ENCODE results near the gene STAT6. TPM values are rescaled to one million over a fixed set of nuclear protein-coding genes. Genes with fewer than 3 reads are reported as not detected.

STAT6 gene
- total RNA-seq, 2 experiments from 2014 or later, result 188 to 193 TPM

- DNase-seq, result no peak
- Mint-ChIP-seq H3K27ac (peak overlapping the region; percentile 71), H3K4me1 (ENCODE audit: low read depth) (peaks cover 45% of the 10 kb centered on the region), H3K27me3 (ENCODE audit: low read depth) (no peaks in the 10 kb centered on the region), H3K36me3 (ENCODE audit: low read depth) (peaks cover 53% of the 10 kb centered on the region), H3K9me3 (no peaks in the 10 kb centered on the region), H3K4me3 (no peak overlapping the region)
- CTCF ChIA-PET, result interaction anchor here (1.2 to 16.9 kb wide), 5 partner anchors 9 to 27 kb away, joined by 3 to 292 read pairs (median 10); partner anchors contain the start of genes NEMP1 and STAT6
- intact Hi-C loops (cut with micrococcal nuclease), result no loop called here
Observed at GRCh38 chr12:57101892-57102695, 9.1 kb downstream of the STAT6 start.

GRCh38 chr12:57099766-57100165 is 11.4 kb downstream of the STAT6 start:
- Mint-ChIP-seq H3K4me3 (no peak overlapping the region), H3K27me3 (ENCODE audit: low read depth) (no peaks in the 10 kb centered on the region), H3K4me1 (ENCODE audit: low read depth) (peaks cover 39% of the 10 kb centered on the region), H3K27ac (peak overlapping the region; percentile 75), H3K9me3 (no peaks in the 10 kb centered on the region), H3K36me3 (ENCODE audit: low read depth) (peaks cover 49% of the 10 kb centered on the region)
- no peak for DNase-seq
- intact Hi-C loops (cut with micrococcal nuclease), result no loop called here
- CTCF ChIA-PET, result interaction anchor here (5.5 to 16.9 kb wide), 2 partner anchors 11 to 25 kb away, joined by 48 to 292 read pairs; partner anchors contain the start of genes NEMP1 and STAT6

- H3K36me3 Mint-ChIP-seq (ENCODE audit: low read depth), result peaks cover 47% of the 10 kb centered on the region
- H3K27me3 Mint-ChIP-seq (ENCODE audit: low read depth), result no peaks in the 10 kb centered on the region
- intact Hi-C loops (cut with micrococcal nuclease), result no loop called here
- peak overlapping the region; percentile 75 for H3K27ac Mint-ChIP-seq
- no peaks in the 10 kb centered on the region for H3K9me3 Mint-ChIP-seq
- CTCF ChIA-PET, result interaction anchor here (5.5 to 16.9 kb wide), 2 partner anchors 12 to 24 kb away, joined by 48 to 292 read pairs; partner anchors contain the start of genes NEMP1 and STAT6
- no peak for DNase-seq
- H3K4me1 Mint-ChIP-seq (ENCODE audit: low read depth), result peaks cover 39% of the 10 kb centered on the region
- no peak overlapping the region for H3K4me3 Mint-ChIP-seq
Observed at GRCh38 chr12:57099047-57099714, 12.0 kb downstream of the STAT6 start.

GRCh38 chr12:57098546-57098945 is 12.6 kb downstream of the STAT6 start:
- Mint-ChIP-seq H3K27me3 (ENCODE audit: low read depth) (no peaks in the 10 kb centered on the region), H3K36me3 (ENCODE audit: low read depth) (peaks cover 44% of the 10 kb centered on the region), H3K4me3 (no peak overlapping the region), H3K4me1 (ENCODE audit: low read depth) (peaks cover 38% of the 10 kb centered on the region), H3K9me3 (no peaks in the 10 kb centered on the region), H3K27ac (peak overlapping the region; percentile 75)
- intact Hi-C loops (cut with micrococcal nuclease), result no loop called here
- CTCF ChIA-PET, result interaction anchor here (1.3 to 16.9 kb wide), 3 partner anchors 13 to 26 kb away, joined by 4 to 292 read pairs (median 48); partner anchors contain the start of genes NEMP1 and STAT6
- no peak for DNase-seq

- DNase-seq, result no peak
- peaks cover 49% of the 10 kb centered on the region for H3K36me3 Mint-ChIP-seq (ENCODE audit: low read depth)
- H3K27ac Mint-ChIP-seq, result peak overlapping the region; percentile 96
- intact Hi-C loops (cut with micrococcal nuclease), result no loop called here
- H3K4me1 Mint-ChIP-seq (ENCODE audit: low read depth), result peaks cover 46% of the 10 kb centered on the region
- CTCF ChIA-PET, result interaction anchor here (0.7 to 16.9 kb wide), 5 partner anchors 9 to 27 kb away, joined by 3 to 292 read pairs (median 4); partner anchors contain the start of genes NEMP1 and STAT6
- no peaks in the 10 kb centered on the region for H3K27me3 Mint-ChIP-seq (ENCODE audit: low read depth)
- no peak overlapping the region for H3K4me3 Mint-ChIP-seq
- no peaks in the 10 kb centered on the region for H3K9me3 Mint-ChIP-seq
Observed at GRCh38 chr12:57097554-57097835, 13.7 kb downstream of the STAT6 start.

- intact Hi-C loops (cut with micrococcal nuclease), result no loop called here
- H3K27me3 Mint-ChIP-seq (ENCODE audit: low read depth), result no peaks in the 10 kb centered on the region
- H3K27ac Mint-ChIP-seq, result peak overlapping the region; percentile 96
- H3K9me3 Mint-ChIP-seq, result no peaks in the 10 kb centered on the region
- no peak for DNase-seq
- H3K4me3 Mint-ChIP-seq, result no peak overlapping the region
- CTCF ChIA-PET, result interaction anchor here (0.8 to 16.9 kb wide), 7 partner anchors 9 to 116 kb away, joined by 3 to 292 read pairs (median 6); partner anchors contain the start of genes NEMP1 and STAT6
- peaks cover 48% of the 10 kb centered on the region for H3K36me3 Mint-ChIP-seq (ENCODE audit: low read depth)
- peaks cover 45% of the 10 kb centered on the region for H3K4me1 Mint-ChIP-seq (ENCODE audit: low read depth)
Observed at GRCh38 chr12:57096748-57097553, 14.2 kb downstream of the STAT6 start.

GRCh38 chr12:57096099-57096572 is 15.0 kb downstream of the STAT6 start:
- DNase-seq, result no peak
- intact Hi-C loops (cut with micrococcal nuclease), result no loop called here
- no peaks in the 10 kb centered on the region for H3K9me3 Mint-ChIP-seq
- H3K4me1 Mint-ChIP-seq (ENCODE audit: low read depth), result peaks cover 50% of the 10 kb centered on the region
- CTCF ChIA-PET, result interaction anchor here (0.8 to 16.9 kb wide), 6 partner anchors 10 to 117 kb away, joined by 3 to 292 read pairs (median 5); partner anchors contain the start of genes NEMP1 and STAT6
- no peaks in the 10 kb centered on the region for H3K27me3 Mint-ChIP-seq (ENCODE audit: low read depth)
- peak overlapping the region; percentile 96 for H3K27ac Mint-ChIP-seq
- H3K4me3 Mint-ChIP-seq, result no peak overlapping the region
- peaks cover 51% of the 10 kb centered on the region for H3K36me3 Mint-ChIP-seq (ENCODE audit: low read depth)

GRCh38 chr12:57095440-57095839 is 15.7 kb downstream of the STAT6 start:
- DNase-seq, result no peak
- intact Hi-C loops (cut with micrococcal nuclease), result no loop called here
- CTCF ChIA-PET, result interaction anchor here (1.1 to 16.9 kb wide), 5 partner anchors 11 to 87 kb away, joined by 3 to 292 read pairs (median 4); partner anchors contain the start of genes NEMP1 and STAT6
- H3K27me3 Mint-ChIP-seq (ENCODE audit: low read depth), result no peaks in the 10 kb centered on the region
- no peaks in the 10 kb centered on the region for H3K9me3 Mint-ChIP-seq
- peak overlapping the region; percentile 96 for H3K27ac Mint-ChIP-seq
- peaks cover 58% of the 10 kb centered on the region for H3K36me3 Mint-ChIP-seq (ENCODE audit: low read depth)
- H3K4me3 Mint-ChIP-seq, result no peak overlapping the region
- peaks cover 56% of the 10 kb centered on the region for H3K4me1 Mint-ChIP-seq (ENCODE audit: low read depth)

GRCh38 chr12:57094208-57095160 is 16.7 kb downstream of the STAT6 start:
- Mint-ChIP-seq H3K36me3 (ENCODE audit: low read depth) (peaks cover 57% of the 10 kb centered on the region), H3K4me1 (ENCODE audit: low read depth) (peaks cover 60% of the 10 kb centered on the region), H3K27ac (peak overlapping the region; percentile 96), H3K27me3 (ENCODE audit: low read depth) (no peaks in the 10 kb centered on the region), H3K9me3 (no peaks in the 10 kb centered on the region), H3K4me3 (no peak overlapping the region)
- CTCF ChIA-PET, result interaction anchor here (0.8 to 16.9 kb wide), 8 partner anchors 17 to 93 kb away, joined by 4 to 292 read pairs (median 8); partner anchors contain the start of genes NEMP1 and STAT6
- no peak for DNase-seq
- intact Hi-C loops (cut with micrococcal nuclease), result no loop called here

- intact Hi-C loops (cut with micrococcal nuclease), result loop anchor here (1.0 kb wide), 3 partner anchors 17 to 85 kb away; no protein-coding TSS in a partner anchor
- peaks cover 49% of the 10 kb centered on the region for H3K36me3 Mint-ChIP-seq (ENCODE audit: low read depth)
- peak overlapping the region; percentile 96 for H3K27ac Mint-ChIP-seq
- peaks cover 60% of the 10 kb centered on the region for H3K4me1 Mint-ChIP-seq (ENCODE audit: low read depth)
- CTCF ChIA-PET, result interaction anchor here (0.8 to 16.9 kb wide), 13 partner anchors 9 to 92 kb away, joined by 3 to 292 read pairs (median 6); partner anchors contain the start of genes NEMP1 and STAT6
- H3K9me3 Mint-ChIP-seq, result no peaks in the 10 kb centered on the region
- peak; percentile 85 for DNase-seq
- H3K4me3 Mint-ChIP-seq, result peak overlapping the region; percentile 43
- no peaks in the 10 kb centered on the region for H3K27me3 Mint-ChIP-seq (ENCODE audit: low read depth)
Observed at GRCh38 chr12:57093415-57094207, 17.6 kb downstream of the STAT6 start.

Data from activated naive CD4-positive, alpha-beta T cell treated with anti-CD3 and anti-CD28 coated beads for 36 hours (primary cell).